Right forelimb (tissue), 1 donor: ENCODE results near the gene RAB40B.

Experiments used
- DNase-seq: peaks from one replicate; pipeline ENCODE4 v3.0.0-alpha.2; 2018

Gene RAB40B

DNA sequence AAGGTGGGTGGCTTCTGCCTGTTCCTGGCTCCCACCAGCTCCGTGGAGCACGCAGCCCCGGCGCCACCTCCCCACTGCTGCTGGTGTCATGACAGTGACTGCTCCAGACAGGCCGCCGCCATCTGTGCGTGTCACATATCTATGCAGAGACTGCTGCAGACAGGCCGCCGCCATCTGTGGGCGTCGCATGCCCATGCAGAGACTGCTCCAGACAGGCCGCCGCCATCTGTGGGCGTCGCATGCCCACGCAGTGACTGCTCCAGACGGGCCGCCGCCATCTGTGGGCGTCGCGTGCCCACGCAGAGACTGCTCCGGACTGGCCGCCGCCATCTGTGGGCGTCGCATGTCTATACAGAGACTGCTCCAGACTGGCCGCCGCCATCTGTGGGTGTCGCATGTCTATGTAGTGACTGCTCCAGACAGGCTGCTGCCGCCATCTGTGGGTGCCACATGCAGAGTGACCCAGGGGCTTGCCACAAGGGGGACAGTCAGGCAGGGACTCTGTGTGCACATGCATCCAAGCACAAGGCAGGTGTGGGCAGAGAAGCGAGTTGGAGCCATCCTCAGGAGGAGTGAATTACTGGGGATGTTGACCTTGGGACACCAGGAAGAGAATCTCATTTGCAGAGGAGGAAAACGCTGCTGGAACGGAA, 14.7 kb upstream of the RAB40B start:
- DNase-seq = no peak

DNA sequence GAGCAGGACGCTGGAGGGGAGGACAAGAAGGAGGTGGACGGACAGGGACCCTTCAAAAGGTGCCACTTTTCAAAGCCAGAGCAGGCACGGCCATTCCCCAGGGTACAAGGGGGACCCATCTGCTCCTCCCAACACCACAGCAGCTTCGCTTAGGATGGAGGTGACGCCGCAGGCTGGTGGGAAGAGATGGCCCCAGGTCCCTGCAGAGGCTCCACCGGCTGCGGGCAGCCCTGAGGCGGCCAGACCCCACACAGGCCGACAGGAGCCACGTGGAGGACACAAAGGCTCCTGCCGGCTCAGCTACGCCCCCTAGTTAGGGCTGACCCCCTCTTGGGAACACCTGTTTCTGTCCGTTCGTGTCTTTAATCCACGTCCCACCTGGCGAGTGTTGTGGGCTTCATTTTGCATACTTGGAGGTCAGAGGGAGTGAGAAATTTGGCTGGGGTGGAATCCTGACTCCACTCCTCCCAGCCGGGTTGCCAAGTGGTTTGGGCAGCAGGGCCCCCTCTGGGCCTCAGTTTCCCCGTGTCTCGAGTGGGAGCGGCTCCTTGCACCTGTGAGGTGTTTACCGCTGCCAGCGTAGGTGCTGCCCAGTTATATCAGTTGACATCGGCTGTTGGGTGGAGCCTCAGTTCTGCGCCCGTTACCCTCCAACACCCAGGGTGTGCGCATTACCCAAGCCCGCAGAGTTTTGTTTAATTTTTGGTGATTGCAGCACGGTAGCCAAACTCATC, 12.2 kb upstream of the RAB40B start:
- DNase-seq = no peak

DNA sequence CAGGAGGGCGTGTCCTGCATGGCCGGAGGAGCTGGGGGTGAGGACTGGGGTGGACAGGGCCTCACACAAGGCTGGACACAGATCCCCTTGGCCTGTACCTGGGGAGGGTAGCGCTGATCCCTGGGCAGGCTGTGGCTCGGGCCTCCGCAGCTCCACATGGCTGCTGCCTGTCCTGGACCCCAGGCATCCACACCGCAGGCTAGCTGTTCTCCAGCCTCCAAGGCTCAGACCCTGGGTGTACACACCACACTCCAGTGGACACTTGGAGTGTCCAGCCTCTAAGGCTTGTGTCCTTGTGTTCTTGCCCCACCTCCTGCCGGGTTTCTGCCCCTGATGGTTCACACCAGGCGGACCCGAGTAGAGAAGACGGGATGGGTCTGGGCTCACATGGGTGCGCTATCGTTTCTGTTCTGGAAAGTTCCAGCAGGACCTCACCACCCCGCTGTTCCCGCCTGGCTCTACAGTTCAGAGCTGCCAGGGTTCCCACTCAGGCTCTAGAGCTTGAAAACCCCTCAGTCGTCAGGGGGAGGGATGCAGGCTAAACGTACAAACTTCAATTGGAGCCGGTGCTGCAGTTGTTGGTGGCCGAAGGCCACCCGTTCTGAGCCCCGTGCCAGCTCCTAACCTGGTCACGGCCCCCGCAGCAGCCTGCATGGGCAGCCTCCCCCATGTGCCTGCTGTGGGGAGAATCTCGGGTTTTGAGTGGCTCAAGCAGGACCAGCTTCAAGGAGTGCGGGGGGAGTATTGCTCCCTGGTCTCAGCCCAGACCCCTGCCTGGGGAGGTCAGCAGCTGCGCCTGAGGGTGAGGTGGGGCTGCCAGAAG, 11.4 kb upstream of the RAB40B start:
- DNase-seq = no peak

DNA sequence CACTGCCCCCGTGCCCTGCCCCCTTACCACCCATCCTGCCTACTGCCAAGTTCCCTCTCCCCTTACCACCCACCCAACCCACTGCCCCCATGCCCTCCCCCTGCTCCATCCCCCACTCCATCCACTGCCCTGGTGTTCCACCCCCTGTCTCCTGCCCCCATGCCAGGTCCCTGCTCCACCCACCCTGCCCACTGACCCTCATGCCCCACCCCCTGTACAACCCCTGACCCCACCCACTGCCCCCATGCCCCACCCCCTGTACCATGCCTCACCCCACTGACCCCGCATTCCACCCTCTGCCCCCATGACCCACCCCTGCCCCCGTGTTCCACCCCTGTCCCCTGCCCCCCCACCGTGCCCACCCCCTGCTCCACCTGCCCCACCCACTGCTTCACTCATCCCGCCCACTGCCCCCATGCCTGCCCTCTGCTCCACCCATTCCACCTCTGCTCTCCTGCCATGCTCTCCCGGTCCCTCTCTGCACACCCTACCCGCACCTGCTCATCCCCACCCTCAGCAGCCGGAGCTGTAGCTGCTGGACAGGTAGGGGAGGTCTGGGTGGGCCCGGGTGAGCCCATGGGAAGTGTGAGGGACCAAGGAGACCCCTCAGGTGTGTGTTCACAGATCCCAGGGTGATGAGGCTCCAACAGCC, 10.7 kb upstream of the RAB40B start:
- DNase-seq = no peak

DNA sequence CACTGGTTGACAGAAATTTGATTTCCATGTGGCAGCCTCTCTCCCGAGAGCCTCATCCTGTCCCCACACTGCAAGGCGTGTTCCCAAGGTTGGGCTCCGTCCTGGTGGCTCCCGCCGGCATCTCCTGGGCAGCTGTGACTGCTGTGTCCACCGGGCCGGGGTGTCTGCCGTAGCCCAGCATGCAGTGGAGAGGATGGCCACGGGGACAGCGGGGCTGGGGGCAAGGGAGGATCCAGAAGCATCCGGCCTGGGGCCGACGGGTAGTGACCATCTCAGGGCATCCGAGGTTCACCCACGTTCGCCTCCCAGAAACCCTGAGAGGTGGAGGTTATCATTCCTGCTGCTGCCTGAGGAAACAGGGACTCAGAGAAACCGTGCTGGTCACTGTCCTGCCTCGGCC, 7.3 kb upstream of the RAB40B start:
- no peak for DNase-seq

DNA sequence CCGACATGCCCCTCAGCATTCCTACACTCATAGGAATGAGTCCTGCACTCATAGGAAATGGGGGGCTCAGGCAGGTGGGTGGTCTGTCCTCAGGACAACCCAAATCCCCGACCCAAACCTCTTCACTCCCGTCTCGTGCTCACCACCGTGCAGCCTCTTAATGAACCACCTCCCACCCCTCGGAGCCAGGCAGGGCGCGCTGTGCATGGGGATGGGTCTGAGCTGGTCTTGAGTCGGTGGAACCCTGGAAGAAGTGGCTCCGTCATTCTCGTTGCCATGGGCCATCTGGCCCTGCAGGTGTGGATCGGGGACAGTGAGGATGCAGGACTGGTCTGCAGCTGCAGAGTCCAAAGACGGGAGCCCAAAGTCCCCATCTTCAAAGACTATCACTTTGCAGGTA, 6.4 kb upstream of the RAB40B start:
- DNase-seq = no peak

DNA sequence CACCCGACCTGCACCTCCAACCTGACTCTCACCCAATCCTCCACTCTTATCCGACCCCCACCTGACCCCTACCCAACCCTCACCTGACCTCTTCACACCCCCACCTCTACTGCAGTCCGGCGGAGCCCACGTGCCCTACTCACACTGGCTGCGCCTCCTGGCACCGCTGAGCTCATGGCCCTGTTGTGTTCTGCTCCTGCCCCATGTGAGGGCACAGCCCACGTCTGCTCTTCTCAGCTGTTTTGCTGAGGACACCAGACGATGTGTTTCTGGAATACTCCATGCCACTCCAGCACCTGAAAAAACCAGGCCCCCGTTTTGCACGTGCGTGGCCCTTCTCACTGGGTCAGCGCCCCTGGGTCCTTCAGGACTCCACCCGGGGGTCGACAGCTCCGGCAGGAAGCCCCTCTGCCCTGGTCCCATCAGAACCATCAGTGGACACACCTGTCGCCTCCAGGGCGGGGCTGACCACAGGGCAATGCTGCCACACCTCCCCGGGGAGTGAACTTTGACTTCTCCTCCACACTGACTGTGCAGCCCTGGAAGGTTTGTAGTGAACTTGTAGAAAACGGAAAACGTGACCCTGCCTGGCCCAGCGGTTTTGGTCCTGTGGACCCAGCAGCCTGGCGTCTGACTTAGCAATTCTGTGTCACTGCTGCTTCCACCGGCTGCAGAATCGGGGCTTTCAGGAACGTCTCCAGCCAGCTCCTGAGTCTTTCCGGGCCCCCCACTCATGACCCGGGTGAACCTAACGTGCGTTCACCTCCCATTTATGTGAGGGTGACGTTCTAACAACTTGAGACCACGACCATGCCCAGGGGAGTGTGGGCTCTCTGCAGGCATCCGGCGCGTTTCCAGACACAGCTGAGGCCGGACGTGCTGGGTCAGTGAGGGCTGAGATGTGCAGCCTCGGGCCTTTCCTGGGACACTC, 5.7 kb upstream of the RAB40B start:
- no peak for DNase-seq

DNA sequence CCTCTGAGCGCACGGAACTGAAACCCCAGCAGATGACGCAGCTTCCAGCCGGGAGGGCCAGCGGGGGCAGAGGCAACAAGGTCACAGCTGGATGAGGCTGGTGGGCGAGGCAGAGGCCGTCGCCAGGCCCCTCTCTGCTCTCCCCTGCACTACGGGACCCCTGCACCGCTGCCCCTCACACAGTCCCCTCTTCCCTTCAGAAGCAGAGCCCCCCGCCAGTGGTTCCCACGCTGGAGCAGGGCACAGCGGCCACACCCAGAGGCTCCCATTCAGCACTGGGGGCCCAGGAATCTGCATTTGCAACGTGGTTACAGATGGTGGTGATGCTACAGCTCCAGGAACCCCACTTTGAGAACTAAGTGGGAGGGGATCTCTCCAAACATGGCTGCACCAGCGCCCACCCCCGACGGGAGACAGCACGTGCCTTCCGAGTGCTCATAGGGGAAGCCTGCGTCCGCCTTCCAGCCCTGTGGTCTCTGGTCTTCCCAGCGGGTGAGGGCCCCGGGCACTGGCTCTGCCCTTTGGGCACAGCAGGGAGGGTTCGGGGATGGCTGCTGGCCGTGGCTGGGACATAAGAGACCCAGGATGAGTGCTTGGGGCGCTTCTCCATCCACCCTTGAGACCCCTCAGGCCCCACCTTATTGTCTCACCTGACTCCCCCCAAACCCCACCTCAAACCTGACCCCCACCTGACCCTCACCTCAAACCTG, 4.7 kb upstream of the RAB40B start:
- no peak for DNase-seq

DNA sequence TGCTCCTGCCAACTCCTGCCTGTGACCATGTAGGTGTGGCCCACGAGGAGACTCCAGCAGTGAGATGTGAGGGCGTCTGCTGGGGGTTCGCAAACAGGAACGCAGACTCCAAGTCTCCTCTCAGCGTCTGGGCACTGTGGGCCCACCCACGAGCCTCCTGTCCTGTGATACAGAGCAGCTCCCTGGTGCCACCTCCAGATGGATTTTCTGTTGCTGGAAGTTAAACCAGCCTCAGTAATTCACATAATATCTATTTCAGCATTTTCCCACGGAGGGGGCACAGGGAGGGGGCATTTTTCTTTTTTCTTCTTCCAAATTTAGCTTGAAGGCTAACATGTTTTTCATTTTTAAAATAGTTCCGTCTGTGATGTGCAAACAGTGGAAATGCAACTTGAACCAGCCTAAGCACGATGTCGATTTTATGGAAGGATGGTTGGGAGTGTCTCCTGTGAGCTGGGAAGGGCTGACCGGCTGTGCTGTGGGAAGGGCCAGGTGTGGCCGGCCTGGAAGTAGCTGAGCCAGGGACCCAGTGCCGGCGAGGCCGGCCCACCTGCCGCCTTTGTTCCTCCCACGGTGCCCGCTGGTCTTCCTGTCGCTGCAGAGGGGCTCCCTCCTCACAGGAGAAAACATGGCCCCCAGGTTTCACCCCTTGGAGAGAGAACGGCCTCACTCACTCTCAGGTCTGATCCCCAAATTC, 3.9 kb upstream of the RAB40B start:
- no peak for DNase-seq

DNA sequence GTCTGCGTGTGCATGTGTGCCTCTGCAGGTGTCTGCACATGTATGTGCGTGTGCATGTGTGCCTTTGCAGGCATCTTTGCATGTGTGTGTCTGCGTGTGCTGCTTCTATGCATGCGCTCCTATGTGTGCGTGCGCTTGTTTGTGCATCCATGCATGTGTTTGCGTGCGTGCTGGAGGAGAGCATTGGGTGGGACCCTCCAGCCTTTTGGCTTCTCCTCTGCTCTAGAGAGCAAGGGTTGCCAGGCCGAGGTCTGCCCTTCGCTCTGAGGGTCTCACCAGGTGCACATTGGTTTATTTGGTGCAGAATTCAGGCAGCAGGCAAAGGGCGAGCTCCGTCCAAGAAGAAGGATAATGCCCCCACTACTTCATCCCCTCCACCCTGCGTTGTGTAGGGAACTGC, 1.1 kb upstream of the RAB40B start:
- DNase-seq = no peak

DNA sequence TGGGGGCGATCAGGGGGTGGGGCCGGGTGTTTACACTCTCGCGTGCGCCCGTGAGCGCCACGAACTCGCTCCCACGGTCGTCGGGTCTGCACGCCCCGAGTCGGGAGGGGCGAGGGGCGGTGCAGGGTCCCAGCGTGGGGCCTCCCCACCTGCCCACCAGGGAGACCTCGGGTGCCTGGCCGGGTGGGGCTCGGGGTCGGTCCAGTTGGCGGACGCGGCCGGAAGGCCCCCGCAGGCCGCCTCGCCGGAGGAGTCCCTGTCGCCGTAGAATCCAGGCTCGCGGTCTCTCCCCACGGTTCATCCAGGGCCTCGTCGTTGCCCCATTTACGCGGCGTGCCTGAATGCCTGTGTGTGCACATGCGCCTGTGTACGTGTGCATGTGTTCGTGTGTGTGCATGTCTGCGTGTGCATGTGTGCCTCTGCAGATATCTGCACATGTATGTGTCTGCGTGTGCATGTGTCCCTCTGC, 510 bp upstream of the RAB40B start:
- no peak for DNase-seq

DNA sequence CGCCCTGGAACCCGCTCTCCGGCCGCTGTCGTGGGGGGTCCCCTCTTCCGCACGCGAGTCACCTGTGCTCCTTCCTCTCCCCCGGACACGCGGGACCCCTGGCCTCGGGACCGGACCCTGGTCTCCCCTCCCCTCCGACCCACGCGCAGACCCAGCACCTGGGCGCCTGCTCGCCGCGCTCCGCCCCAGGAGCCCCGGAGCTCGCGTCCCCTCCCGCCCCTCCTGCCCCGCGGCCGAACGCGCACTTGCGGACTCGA, 762 bp downstream of the RAB40B start:
- no peak for DNase-seq

DNA sequence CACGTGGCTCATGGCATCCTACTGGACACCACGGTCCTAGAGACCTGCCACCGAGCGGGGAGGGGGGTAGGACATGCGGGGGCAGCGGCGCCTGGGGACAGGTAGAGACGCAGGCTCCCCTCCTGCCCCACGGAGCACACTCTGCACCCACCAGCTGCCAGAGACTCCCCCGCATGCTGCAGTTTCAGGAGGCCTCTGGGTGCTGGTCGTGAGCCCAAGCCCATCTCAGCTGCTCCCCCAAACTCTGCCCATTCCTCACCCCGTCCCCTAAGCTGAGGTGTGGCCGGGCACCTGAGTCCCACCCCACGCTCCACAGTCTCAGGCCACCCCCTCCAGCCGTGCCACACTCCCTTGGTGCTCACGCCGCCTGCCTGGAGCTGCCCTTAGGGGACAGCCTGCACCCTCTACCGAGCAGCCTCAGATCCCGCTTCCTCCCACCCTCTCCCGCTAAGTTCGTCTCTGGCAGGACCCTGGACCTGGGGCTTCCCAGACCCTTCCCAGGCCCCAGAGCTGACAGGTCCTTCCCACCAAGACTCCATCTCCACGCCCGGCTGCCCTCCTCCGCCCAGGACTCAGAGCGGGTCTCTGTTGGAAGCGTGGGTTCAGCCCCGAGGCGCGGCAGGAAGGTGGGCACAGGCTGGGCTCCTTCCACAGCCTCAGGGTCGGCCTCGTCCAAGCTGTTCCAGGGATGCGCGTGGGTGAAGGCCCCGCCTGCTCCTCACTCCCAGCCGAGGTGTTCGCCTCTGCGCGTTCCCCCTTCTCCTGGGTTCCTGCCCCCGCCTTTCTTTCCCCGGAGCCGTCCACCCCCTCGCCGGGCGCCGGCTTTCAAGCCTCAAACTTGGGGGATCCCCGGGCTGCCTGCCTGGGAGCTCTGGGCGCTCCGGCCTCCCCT, 1.3 kb downstream of the RAB40B start:
- no peak for DNase-seq

DNA sequence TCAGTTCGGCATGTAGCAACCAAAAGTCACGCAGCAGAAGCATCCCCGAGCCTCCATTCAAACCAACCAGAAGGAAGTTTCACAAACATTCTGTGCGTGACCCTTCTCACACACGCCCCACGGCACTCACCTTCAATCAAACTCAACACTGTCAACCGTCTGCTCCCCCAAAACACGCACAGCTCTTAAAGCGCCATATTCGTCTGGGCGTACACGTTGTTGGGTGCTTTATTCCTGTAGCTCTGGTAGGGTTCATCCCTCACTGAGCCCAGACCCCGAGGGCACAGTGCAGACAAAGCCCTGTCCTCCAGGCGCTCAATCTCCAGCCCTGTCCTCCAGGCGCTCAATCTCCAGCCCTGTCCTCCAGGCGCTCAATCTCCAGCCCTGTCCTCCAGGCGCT, 2.2 kb downstream of the RAB40B start:
- no peak for DNase-seq

DNA sequence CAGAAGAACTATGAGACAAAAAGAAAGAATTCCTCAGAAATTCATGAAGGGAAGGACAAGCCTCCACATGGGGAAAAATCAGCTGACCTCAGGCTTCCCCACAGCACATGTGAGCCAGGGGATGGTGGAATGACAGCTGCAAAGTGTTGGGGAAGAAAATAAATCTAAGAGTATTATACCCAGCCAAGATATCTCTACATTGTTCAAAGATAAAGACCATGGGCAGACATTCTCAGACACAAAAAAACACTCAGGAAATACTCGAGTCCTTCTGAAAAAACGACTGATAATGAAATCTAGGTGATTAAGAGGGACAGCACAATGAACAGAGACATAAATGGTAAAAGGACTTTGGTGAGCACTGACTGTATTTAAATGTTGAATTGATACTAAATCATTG, 3.9 kb downstream of the RAB40B start:
- no peak for DNase-seq

DNA sequence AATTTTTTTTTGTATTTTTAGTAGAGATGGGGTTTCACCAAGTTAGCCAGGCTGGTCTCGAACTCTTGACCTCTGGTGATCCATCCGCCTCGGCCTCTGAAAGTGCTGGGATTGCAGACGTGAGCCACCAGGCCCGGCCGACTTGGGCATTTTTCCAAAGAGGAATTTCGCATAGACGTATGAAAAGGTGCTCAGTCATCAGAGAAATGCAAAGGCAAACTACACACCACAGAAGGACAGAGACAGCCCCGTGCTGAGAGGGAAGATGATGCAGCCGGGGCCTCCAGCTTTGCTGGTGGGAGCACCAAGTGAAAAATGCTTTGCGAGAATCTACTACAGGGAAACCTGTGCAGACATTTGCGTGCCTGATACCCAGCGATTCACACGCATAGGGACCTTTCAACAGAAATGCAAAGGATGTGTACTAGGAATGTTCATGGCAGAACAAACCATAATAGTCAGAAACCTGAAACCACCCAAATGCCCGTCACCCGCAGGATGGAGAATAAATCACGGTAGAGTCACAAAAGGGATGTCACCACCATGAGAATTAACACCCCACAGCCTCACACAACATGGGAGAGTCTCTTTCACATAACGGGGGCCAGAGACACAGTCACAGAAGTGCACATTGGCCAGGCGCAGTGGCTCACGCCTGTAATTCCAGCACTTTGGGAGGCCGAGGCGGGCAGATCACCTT, 5.2 kb downstream of the RAB40B start:
- DNase-seq = no peak

DNA sequence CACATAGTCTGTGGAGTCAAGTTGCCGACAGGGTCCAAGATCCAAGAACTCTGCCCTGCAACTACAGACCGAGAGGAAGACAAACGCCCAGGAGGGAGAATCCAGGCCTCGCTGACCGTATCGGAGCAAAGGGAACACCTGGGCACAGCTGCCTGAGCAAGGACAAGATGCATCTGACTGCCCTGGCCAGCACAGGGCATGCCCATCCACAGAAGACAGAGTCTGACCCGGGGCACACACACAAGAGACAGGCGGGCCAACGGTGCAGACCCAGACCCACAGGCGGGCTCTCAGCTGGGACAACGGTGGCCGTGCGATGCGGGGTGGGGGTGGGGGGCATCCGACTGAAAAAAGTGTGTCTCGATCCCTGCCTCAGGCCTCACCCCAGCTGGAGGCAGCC, 6.2 kb downstream of the RAB40B start:
- no peak for DNase-seq

DNA sequence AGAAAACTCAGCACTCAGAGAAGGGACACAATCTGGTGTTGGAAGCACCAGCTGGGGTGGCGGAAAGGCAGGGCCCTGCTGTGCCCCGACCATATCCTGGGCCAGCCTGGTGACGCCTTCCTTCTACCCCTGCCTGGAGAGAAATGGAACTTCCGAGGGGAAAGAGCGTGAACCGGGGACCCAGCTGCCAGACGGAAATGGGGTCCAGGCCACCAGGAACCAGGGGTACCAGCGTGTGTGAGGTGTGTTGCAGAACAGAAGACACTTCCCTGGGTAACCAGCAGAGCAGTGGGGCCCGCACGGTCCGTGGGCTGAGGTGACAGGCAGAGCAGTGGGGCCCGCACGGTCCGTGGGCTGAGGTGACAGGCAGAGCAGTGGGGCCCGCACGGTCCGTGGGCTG, 6.8 kb downstream of the RAB40B start:
- no peak for DNase-seq

DNA sequence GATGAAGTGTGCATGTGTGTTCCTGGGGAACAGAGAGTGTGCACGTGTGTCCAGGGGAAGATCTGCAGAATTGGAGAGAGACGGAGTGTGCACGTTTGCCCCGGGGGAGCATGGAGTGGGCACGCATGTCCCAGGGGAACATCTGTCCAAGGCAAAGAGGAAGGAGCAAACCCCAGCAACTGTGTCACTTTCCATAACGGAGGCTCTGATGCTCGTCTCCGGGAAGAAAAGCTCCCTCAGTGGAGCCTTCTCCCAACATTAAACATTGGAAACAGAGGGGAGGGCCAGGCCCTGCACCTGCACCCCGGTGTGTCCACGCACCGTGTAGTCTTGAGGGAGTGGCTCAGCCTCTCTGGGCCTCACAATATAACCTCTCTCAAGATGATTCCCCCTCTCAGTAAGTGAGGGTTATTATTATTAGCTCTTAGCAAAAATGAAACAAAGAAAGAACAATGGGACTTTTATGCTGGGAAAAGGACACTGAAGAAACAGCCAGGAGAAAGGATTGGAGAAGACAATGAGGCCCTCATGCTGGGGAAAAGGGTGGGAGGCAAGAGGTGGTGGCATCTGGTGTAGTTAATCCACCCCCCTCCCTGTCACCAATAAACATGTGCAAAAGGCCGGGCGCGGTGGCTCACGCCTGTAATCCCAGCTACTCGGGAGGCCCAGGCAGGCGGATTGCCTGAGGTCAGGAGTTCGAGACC, 7.6 kb downstream of the RAB40B start:
- no peak for DNase-seq
